GM06990 (cell line): ENCODE measurements around the gene SPEG.
A peak's percentile ranks its signal among the peaks of the same experiment; 100 is the strongest.
"Not testable (repeated sequence)": the region's sequence is repeated elsewhere in the genome, so short reads cannot be mapped to it uniquely, and the experiment has no call there.

Experiments used
- DNase-seq: peaks from one replicate; pipeline ENCODE4 v3.0.0-alpha.2; 2011; ENCODE audit not compliant: insufficient read length; ENCODE audit errors: extremely low read depth
- H3K27me3 ChIP-seq: replicated peaks from 2 replicates; pipeline ENCODE4 v1.6.0; 2011; ENCODE audit warnings: low read length; ENCODE audit not compliant: control insufficient read depth, insufficient read depth
- H3K36me3 ChIP-seq: 2 replicates; pipeline ENCODE4 v1.5.1; 2011; ENCODE audit warnings: low read length; ENCODE audit not compliant: control insufficient read depth, insufficient read depth
- H3K4me3 ChIP-seq: replicated peaks from 2 replicates; pipeline ENCODE4 v1.5.1; 2011; ENCODE audit warnings: low read depth, mild to moderate bottlenecking, control low read depth, low read length
- CTCF ChIP-seq: IDR thresholded peaks from 2 replicates; pipeline ENCODE4 v1.5.1; 2011; ENCODE audit warnings: low read length, control low read depth, mild to moderate bottlenecking, inconsistent platforms; ENCODE audit not compliant: insufficient read depth, poor library complexity, severe bottlenecking

Gene SPEG

GRCh38 chr2:219388121-219388906 is 46.3 kb upstream of the SPEG start:
- H3K4me3 ChIP-seq, result peak overlapping the region; percentile 56
- peak; percentile 96 for DNase-seq
- peaks cover 14% of the 10 kb centered on the region for H3K36me3 ChIP-seq
- peak; percentile 40 for TF ChIP-seq CTCF
- no peaks in the 10 kb centered on the region for H3K27me3 ChIP-seq

GRCh38 chr2:219388907-219389156 is 45.8 kb upstream of the SPEG start:
- DNase-seq, result no peak
- Histone ChIP-seq H3K36me3 (peaks cover 10% of the 10 kb centered on the region), H3K27me3 (no peaks in the 10 kb centered on the region), H3K4me3 (peak overlapping the region; percentile 25)
- no peak for TF ChIP-seq CTCF

GRCh38 chr2:219392754-219393153 is 41.9 kb upstream of the SPEG start:
- no peak for TF ChIP-seq CTCF
- Histone ChIP-seq H3K27me3 (no peaks in the 10 kb centered on the region), H3K36me3 (no peaks in the 10 kb centered on the region), H3K4me3 (no peak overlapping the region)
- no peak for DNase-seq

- H3K4me3 ChIP-seq, H3K27me3 ChIP-seq, H3K36me3 ChIP-seq, DNase-seq: not testable (repeated sequence)
Measured at GRCh38 chr2:219395056-219395455, 39.6 kb upstream of the SPEG start.

GRCh38 chr2:219395609-219396008 is 39.0 kb upstream of the SPEG start:
- Histone ChIP-seq H3K4me3 (no peak overlapping the region), H3K27me3 (no peaks in the 10 kb centered on the region), H3K36me3 (no peaks in the 10 kb centered on the region)
- TF ChIP-seq CTCF, result no peak
- DNase-seq, result no peak

- Histone ChIP-seq H3K27me3 (no peaks in the 10 kb centered on the region), H3K4me3 (no peak overlapping the region), H3K36me3 (no peaks in the 10 kb centered on the region)
- no peak for TF ChIP-seq CTCF
- DNase-seq, result no peak
Measured at GRCh38 chr2:219396863-219397457, 37.7 kb upstream of the SPEG start.
